Measurements from ENCODE around the gene RASAL1.

GRCh38 chr12:113111247-113111646 is 24.3 kb downstream of the RASAL1 start:
- TF ChIP-seq CTCF (conservative IDR thresholded peaks at IDR 0.05), result no peak
- no peak for TF ChIP-seq EZH2 (IDR thresholded peaks at IDR 0.05; ENCODE audit: low read depth)

All from PC-9 (cell line).